ENCODE results near the gene GUCY2F.

GUCY2F gene

DNA sequence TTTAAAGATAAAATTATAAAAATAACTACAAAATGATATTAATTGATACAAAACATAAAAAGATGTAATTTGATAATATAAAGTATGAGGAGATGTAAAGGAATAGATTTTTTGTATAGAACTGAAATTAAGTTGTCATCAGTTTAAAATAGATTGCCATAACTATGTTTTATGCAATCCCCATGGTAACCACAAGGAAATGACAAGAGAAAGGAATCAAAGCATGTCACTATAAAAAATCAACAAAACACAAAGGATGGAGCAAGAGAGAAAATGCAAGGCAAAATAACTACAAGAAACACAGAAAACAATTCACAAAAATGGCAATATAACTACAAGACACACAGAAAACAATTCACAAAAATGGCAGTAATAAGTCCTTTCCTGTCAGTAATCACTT, 27.0 kb upstream of the GUCY2F start:
- H2AFZ ChIP-seq (ENCODE audit: low read length) = no peak overlapping the region
- no peaks in the 10 kb centered on the region for H3K9me2 ChIP-seq (replicated peaks; ENCODE audit: low read depth, low read length)
- H3K27me3 ChIP-seq (ENCODE audit: insufficient read depth, low read length, poor library complexity, severe bottlenecking) = no peaks in the 10 kb centered on the region
- no peaks in the 10 kb centered on the region for H3K9me3 ChIP-seq (ENCODE audit: insufficient read depth, low read depth, low read length)
- no peaks in the 10 kb centered on the region for H3F3A ChIP-seq (ENCODE audit: low read depth)
- TF ChIP-seq, protein P1, sequence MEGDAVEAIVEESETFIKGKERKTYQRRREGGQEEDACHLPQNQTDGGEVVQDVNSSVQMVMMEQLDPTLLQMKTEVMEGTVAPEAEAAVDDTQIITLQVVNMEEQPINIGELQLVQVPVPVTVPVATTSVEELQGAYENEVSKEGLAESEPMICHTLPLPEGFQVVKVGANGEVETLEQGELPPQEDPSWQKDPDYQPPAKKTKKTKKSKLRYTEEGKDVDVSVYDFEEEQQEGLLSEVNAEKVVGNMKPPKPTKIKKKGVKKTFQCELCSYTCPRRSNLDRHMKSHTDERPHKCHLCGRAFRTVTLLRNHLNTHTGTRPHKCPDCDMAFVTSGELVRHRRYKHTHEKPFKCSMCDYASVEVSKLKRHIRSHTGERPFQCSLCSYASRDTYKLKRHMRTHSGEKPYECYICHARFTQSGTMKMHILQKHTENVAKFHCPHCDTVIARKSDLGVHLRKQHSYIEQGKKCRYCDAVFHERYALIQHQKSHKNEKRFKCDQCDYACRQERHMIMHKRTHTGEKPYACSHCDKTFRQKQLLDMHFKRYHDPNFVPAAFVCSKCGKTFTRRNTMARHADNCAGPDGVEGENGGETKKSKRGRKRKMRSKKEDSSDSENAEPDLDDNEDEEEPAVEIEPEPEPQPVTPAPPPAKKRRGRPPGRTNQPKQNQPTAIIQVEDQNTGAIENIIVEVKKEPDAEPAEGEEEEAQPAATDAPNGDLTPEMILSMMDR (conservative IDR thresholded peaks at IDR 0.05; ENCODE audit: low read length) = no peak
- no peak for TF ChIP-seq EZH2phosphoT487 (IDR thresholded peaks at IDR 0.05; ENCODE audit: borderline replicate concordance)
- no peaks in the 10 kb centered on the region for H3K36me3 ChIP-seq (ENCODE audit: insufficient read depth, low read length)
- no peak overlapping the region for H3K4me3 ChIP-seq (ENCODE audit: low read length, poor library complexity, severe bottlenecking)
- no peaks in the 10 kb centered on the region for H4K20me1 ChIP-seq (ENCODE audit: insufficient read depth, low read length, poor library complexity, severe bottlenecking)
- no peak overlapping the region for H3K4me2 ChIP-seq (ENCODE audit: low read depth, low read length, poor library complexity, severe bottlenecking)
- H3K79me2 ChIP-seq (ENCODE audit: insufficient read depth, low read length) = no peaks in the 10 kb centered on the region
- H3K9ac ChIP-seq (ENCODE audit: low read depth, low read length, poor library complexity, severe bottlenecking) = no peak overlapping the region
- H3K4me1 ChIP-seq (ENCODE audit: insufficient read depth, low read length, poor library complexity, severe bottlenecking) = no peaks in the 10 kb centered on the region

DNA sequence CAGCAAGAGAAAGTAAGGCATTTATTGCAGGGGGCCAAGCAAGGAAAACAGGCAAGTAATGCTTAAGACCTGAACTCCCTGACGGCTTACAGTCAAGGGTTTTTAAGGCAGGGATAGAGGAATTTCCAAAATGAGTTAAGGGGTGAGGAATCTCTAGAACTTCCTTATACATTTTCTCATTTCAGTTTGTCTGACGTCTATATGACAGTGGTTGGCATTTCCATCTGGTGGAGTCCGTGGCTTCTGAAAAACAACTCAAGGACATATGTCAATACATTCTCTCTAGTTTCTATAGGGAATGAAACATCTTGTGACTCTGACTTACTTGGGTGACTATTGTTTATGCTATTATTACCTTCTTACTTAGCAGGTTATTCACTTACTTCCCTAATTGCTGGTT, 19.3 kb upstream of the GUCY2F start:
- Histone ChIP-seq H3K9me2 (replicated peaks; ENCODE audit: low read depth, low read length) (no peaks in the 10 kb centered on the region), H3K27me3 (ENCODE audit: insufficient read depth, low read length, poor library complexity, severe bottlenecking) (no peaks in the 10 kb centered on the region), H3K79me2 (ENCODE audit: insufficient read depth, low read length) (no peaks in the 10 kb centered on the region), H3K4me2 (ENCODE audit: low read depth, low read length, poor library complexity, severe bottlenecking) (no peak overlapping the region), H2AFZ (ENCODE audit: low read length) (no peak overlapping the region), H3K4me3 (ENCODE audit: low read length, poor library complexity, severe bottlenecking) (no peak overlapping the region), H3F3A (ENCODE audit: low read depth) (no peaks in the 10 kb centered on the region), H3K4me1 (ENCODE audit: insufficient read depth, low read length, poor library complexity, severe bottlenecking) (no peaks in the 10 kb centered on the region), H3K36me3 (ENCODE audit: insufficient read depth, low read length) (no peaks in the 10 kb centered on the region), H4K20me1 (ENCODE audit: insufficient read depth, low read length, poor library complexity, severe bottlenecking) (no peaks in the 10 kb centered on the region), H3K9me3 (ENCODE audit: insufficient read depth, low read depth, low read length) (no peaks in the 10 kb centered on the region), H3K9ac (ENCODE audit: low read depth, low read length, poor library complexity, severe bottlenecking) (no peak overlapping the region)
- TF ChIP-seq EZH2phosphoT487 (IDR thresholded peaks at IDR 0.05; ENCODE audit: borderline replicate concordance) = no peak
- TF ChIP-seq, protein P1 (conservative IDR thresholded peaks at IDR 0.05; ENCODE audit: low read length) = no peak

DNA sequence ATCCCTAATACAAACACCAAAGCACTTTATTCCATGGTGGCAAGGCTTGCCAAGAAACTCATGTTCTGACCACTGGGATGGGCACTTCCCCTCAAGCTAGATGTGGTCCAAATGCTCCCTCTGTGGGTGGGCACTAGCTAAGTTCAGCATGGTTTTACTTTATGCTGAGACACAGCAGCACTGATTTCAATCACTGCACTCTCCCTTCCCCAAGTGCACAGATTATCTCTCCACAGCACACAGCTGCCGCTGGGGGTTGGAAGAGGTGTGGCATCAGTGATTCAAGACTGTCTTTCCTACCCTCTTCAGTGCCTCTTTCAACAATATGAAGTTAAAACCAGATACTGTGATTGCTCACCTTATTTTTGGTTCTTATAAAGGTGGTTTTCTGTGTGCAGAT, 16.5 kb upstream of the GUCY2F start:
- TF ChIP-seq, protein P1 (conservative IDR thresholded peaks at IDR 0.05; ENCODE audit: low read length) = no peak
- no peak for TF ChIP-seq EZH2phosphoT487 (IDR thresholded peaks at IDR 0.05; ENCODE audit: borderline replicate concordance)
- Histone ChIP-seq H3K4me2 (ENCODE audit: low read depth, low read length, poor library complexity, severe bottlenecking) (no peak overlapping the region), H4K20me1 (ENCODE audit: insufficient read depth, low read length, poor library complexity, severe bottlenecking) (no peaks in the 10 kb centered on the region), H2AFZ (ENCODE audit: low read length) (no peak overlapping the region), H3K27me3 (ENCODE audit: insufficient read depth, low read length, poor library complexity, severe bottlenecking) (no peaks in the 10 kb centered on the region), H3K4me1 (ENCODE audit: insufficient read depth, low read length, poor library complexity, severe bottlenecking) (no peaks in the 10 kb centered on the region), H3K9me3 (ENCODE audit: insufficient read depth, low read depth, low read length) (no peaks in the 10 kb centered on the region), H3K9ac (ENCODE audit: low read depth, low read length, poor library complexity, severe bottlenecking) (no peak overlapping the region), H3K79me2 (ENCODE audit: insufficient read depth, low read length) (no peaks in the 10 kb centered on the region), H3K9me2 (replicated peaks; ENCODE audit: low read depth, low read length) (no peaks in the 10 kb centered on the region), H3F3A (ENCODE audit: low read depth) (no peaks in the 10 kb centered on the region), H3K36me3 (ENCODE audit: insufficient read depth, low read length) (no peaks in the 10 kb centered on the region), H3K4me3 (ENCODE audit: low read length, poor library complexity, severe bottlenecking) (no peak overlapping the region)

Measured in Loucy (cell line).